ENCODE measurements around the gene ARID2.

ARID2 gene

GRCh38 chr12:45934956-45935355, 205.4 kb downstream of the ARID2 start:
- no peak for DNase-seq (ENCODE audit: low read depth in 2 of 2)

GRCh38 chr12:45938566-45938965, 209.1 kb downstream of the ARID2 start:
- no peak for DNase-seq (ENCODE audit: low read depth in 2 of 2)

- DNase-seq (ENCODE audit: low read depth in 2 of 2) = no peak
These were observed 210.3 kb downstream of the ARID2 start for GRCh38 chr12:45939759-45940158.

GRCh38 chr12:45944771-45945170, 215.3 kb downstream of the ARID2 start:
- no peak for DNase-seq (ENCODE audit: low read depth in 2 of 2)

GRCh38 chr12:45946435-45946834, 216.9 kb downstream of the ARID2 start:
- no peak for DNase-seq (ENCODE audit: low read depth in 2 of 2)

- no peak for DNase-seq (ENCODE audit: low read depth in 2 of 2)
These were observed 219.0 kb downstream of the ARID2 start for GRCh38 chr12:45948546-45948945.
